Endothelial cell of umbilical vein (primary cell): ENCODE results near the gene VAV3. TPM values are rescaled to one million over a fixed set of nuclear protein-coding genes. Genes with fewer than 3 reads are reported as not detected.

Source experiments
- BruUV-seq: library from RNA; stranded (reverse); fragments of 400-500 nt; replicated peaks from 2 replicates; lab custom pipeline; 2021; lab: Mats Ljungman, UMichigan
- CTCF ChIA-PET: fragments of 300-600, 350-600 bp; sonication (Branson Sonifier 250); formaldehyde crosslinking; loops from one replicate; lab custom pipeline; 2021; ENCODE audit warnings: antibody characterized with exemption, inconsistent platforms; lab: Charles Lee
- POLR2A ChIA-PET: fragments of 300-600, 350-600 bp; sonication (Branson Sonifier 250); formaldehyde crosslinking; loops from one replicate; lab custom pipeline; 2021; ENCODE audit warnings: antibody characterized with exemption, inconsistent platforms; lab: Charles Lee
- DNase-seq: peaks from one replicate; pipeline ENCODE4 v3.0.0-alpha.2; 2011; ENCODE audit warnings: low read depth, low spot score
- FAIRE-seq: peaks from 2 replicates; lab custom pipeline; 2011; peaks lifted over from hg19 to GRCh38; lab: Jason Lieb, UNC
- H2AFZ ChIP-seq: 2 replicates; pipeline ENCODE4 v1.6.0; 2012; ENCODE audit warnings: low read depth, low read length, control low read depth, inconsistent platforms
- H3K27ac ChIP-seq: 2 replicates; pipeline ENCODE4 v1.5.1; 2011; ENCODE audit warnings: low read depth, mild to moderate bottlenecking, control low read depth, low read length, moderate library complexity; ENCODE audit not compliant: insufficient read depth
- H3K27me3 ChIP-seq, 2 experiments: 2 replicates each; pipeline versions ENCODE4 v1.6.0 to v1.6.1; 2011; ENCODE audit warnings: low read length in 2 of 2, mixed read lengths in 1 of 2; ENCODE audit not compliant: control insufficient read depth in 2 of 2, insufficient read depth in 2 of 2
- H3K36me3 ChIP-seq, 2 experiments: 2 replicates in 1 of 2; 3 replicates in 1 of 2; pipeline ENCODE4 v1.5.1; 2011; ENCODE audit warnings: low read length in 2 of 2, mild to moderate bottlenecking in 1 of 2, moderate library complexity in 1 of 2; ENCODE audit not compliant: control insufficient read depth in 2 of 2, insufficient read depth in 2 of 2; ENCODE audit errors: extremely low read depth in 1 of 2
- H3K4me1 ChIP-seq: 3 replicates; pipeline ENCODE4 v1.5.1; 2011; ENCODE audit warnings: mild to moderate bottlenecking, low read length; ENCODE audit not compliant: control insufficient read depth, insufficient read depth; ENCODE audit errors: extremely low read depth
- H3K4me2 ChIP-seq: 2 replicates; pipeline ENCODE4 v1.6.1; 2011; ENCODE audit warnings: low read length, control low read depth, mixed read lengths; ENCODE audit not compliant: insufficient read depth
- H3K4me3 ChIP-seq, 3 experiments: fragments of 200-600 bp in 1 of 3; sonication (generic), shearing (Covaris generic) in 1 of 3; replicated peaks in 1 of 3; 2 replicates each; pipeline ENCODE4 v1.5.1; 2011 to 2016; ENCODE audit warnings: control low read depth in 3 of 3, low read length in 3 of 3, mild to moderate bottlenecking in 2 of 3, inconsistent platforms in 1 of 3, low read depth in 1 of 3, moderate library complexity in 1 of 3; ENCODE audit not compliant: insufficient read depth in 1 of 3
- H3K79me2 ChIP-seq: 2 replicates; pipeline ENCODE4 v1.6.0; 2012; ENCODE audit warnings: low read length, inconsistent platforms; ENCODE audit not compliant: control insufficient read depth, insufficient read depth
- H3K9ac ChIP-seq: replicated peaks from 2 replicates; pipeline ENCODE3; 2011; ENCODE audit warnings: low read length, control low read depth; ENCODE audit not compliant: insufficient read depth; ENCODE audit errors: extremely low read depth
- H3K9me1 ChIP-seq: replicated peaks from 3 replicates; pipeline ENCODE4 v1.6.0; 2011; ENCODE audit warnings: mild to moderate bottlenecking, low read length; ENCODE audit not compliant: control insufficient read depth, insufficient read depth; ENCODE audit errors: extremely low read depth
- H3K9me3 ChIP-seq: replicated peaks from 2 replicates; pipeline ENCODE4 v1.5.1; 2012; ENCODE audit warnings: low read length, inconsistent platforms; ENCODE audit not compliant: control insufficient read depth, insufficient read depth
- H4K20me1 ChIP-seq: replicated peaks from 2 replicates; pipeline ENCODE3; 2011; ENCODE audit warnings: mild to moderate bottlenecking, low read length; ENCODE audit not compliant: control insufficient read depth, insufficient read depth; ENCODE audit errors: extremely low read depth
- EZH2 ChIP-seq: IDR thresholded peaks from 2 replicates; pipeline ENCODE4 v1.6.1; 2012; ENCODE audit warnings: borderline replicate concordance, low read depth, mild to moderate bottlenecking, moderate library complexity, low read length, inconsistent platforms; ENCODE audit not compliant: severe bottlenecking
- FOS ChIP-seq: IDR thresholded peaks from 2 replicates; pipeline ENCODE4 v1.6.1; 2011; ENCODE audit warnings: mild to moderate bottlenecking, low read length, moderate library complexity, borderline replicate concordance; ENCODE audit not compliant: insufficient read depth
- GATA2 ChIP-seq: IDR thresholded peaks from 2 replicates; pipeline ENCODE4 v1.7.0; 2011; ENCODE audit warnings: low read depth, mild to moderate bottlenecking, moderate library complexity, mixed read lengths, low read length; ENCODE audit not compliant: insufficient read length, insufficient read depth
- JUN ChIP-seq: IDR thresholded peaks from 2 replicates; pipeline ENCODE4 v1.6.1; 2011; ENCODE audit warnings: borderline replicate concordance, low read depth; ENCODE audit not compliant: insufficient read length, insufficient read depth
- MYC ChIP-seq: IDR thresholded peaks from one replicate; pipeline ENCODE4 v1.6.1; 2011; ENCODE audit warnings: mild to moderate bottlenecking, low read depth, low read length
- POLR2A ChIP-seq: IDR thresholded peaks from 2 replicates; pipeline ENCODE4 v1.6.1; 2012; ENCODE audit warnings: low read depth, mild to moderate bottlenecking, control low read depth, low read length
- POLR2AphosphoS5 ChIP-seq: IDR thresholded peaks from 2 replicates; pipeline ENCODE4 v1.6.1; 2012; ENCODE audit warnings: low read depth, mild to moderate bottlenecking, control low read depth, low read length, moderate library complexity; ENCODE audit not compliant: insufficient read depth
- dilution Hi-C: fragments of 300-500 bp; cut with MboI; formaldehyde crosslinking; loops from one replicate; pipeline ENCODE4 v1.15.0; 2019; ENCODE audit warnings: low sequenced_read_pairs; ENCODE audit not compliant: extremely low pct_ligation_motif_present
- intact Hi-C: fragments of 100-400 bp; cut with micrococcal nuclease; formaldehyde crosslinking; loops from one replicate; pipeline ENCODE4 v1.10.0; 2022
- polyA plus RNA-seq, 4 experiments: library from polyadenylated mRNA; depleted of rRNA in 3 of 4; stranded (reverse) in 3 of 4; unstranded in 1 of 4; fragments of >200 nt; gene quantifications; 2 replicates each; pipeline versions ENCODE4 v1.2.1 to v1.2.3, GENCODE V29; 2011 to 2012; ENCODE audit warnings: missing spikeins in 1 of 4
- total RNA-seq: library from RNA; stranded (reverse); gene quantifications from 2 replicates; pipeline ENCODE4 v1.2.3, GENCODE V29; 2021
- TF ChIP-seq, protein P1 (sequence below), 2 donors: IDR thresholded peaks; 1 replicate in 1 of 2; 2 replicates in 1 of 2; pipeline ENCODE4 v1.5.1; 2011; ENCODE audit warnings: low read length in 2 of 2, mild to moderate bottlenecking in 2 of 2, moderate library complexity in 2 of 2, control low read depth in 1 of 2, inconsistent platforms in 1 of 2, low read depth in 1 of 2; ENCODE audit not compliant: insufficient read depth in 1 of 2; ENCODE audit errors: extremely low read depth in 1 of 2
- TF ChIP-seq, protein P2 (sequence below): IDR thresholded peaks from 2 replicates; pipeline ENCODE4 v1.6.1; 2011; ENCODE audit not compliant: insufficient read depth, insufficient read length

The VAV3 gene
- total and polyA plus RNA-seq, 2 donors (not counting 3 experiments of a cell fraction or from before 2014, with no cell fraction given) = 0.18 to 1.5 TPM

DNA sequence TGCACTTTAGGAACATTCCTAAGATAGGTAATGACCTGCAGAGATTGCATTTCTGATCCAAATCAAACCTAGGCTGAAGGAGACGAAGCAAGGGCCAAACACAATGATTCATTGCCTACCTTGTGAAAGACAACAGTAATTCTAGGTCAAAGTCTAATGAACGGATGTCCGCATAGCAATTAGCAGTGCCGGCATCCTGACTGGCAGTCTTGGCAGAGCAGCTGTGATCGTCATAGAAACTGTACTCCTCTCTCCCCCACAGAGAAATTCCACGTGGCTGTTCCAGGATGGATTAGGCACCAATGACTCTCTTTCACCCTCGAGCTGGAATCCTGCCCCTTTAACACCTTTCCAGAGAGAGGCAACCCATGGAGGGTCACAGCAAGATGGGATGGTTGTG lies 28.9 kb upstream of the VAV3 start:
- Histone ChIP-seq H3K9ac (no peak overlapping the region), H3K9me1 (no peaks in the 10 kb centered on the region), H3K27ac (no peak overlapping the region), H4K20me1 (no peaks in the 10 kb centered on the region), H2AFZ (no peak overlapping the region), H3K4me1 (no peaks in the 10 kb centered on the region), H3K4me2 (no peak overlapping the region), H3K27me3 (no peaks in the 10 kb centered on the region), H3K36me3 (no peaks in the 10 kb centered on the region), H3K4me3 (no peak overlapping the region), H3K9me3 (no peaks in the 10 kb centered on the region), H3K79me2 (no peaks in the 10 kb centered on the region)
- ChIA-PET POLR2A (no interaction called here), CTCF (interaction anchor here (1.2 kb wide), 1 partner anchor 49 kb away, joined by 3 read pairs; no protein-coding TSS in a partner anchor)
- TF ChIP-seq JUN = no peak
- TF ChIP-seq, protein P1, sequence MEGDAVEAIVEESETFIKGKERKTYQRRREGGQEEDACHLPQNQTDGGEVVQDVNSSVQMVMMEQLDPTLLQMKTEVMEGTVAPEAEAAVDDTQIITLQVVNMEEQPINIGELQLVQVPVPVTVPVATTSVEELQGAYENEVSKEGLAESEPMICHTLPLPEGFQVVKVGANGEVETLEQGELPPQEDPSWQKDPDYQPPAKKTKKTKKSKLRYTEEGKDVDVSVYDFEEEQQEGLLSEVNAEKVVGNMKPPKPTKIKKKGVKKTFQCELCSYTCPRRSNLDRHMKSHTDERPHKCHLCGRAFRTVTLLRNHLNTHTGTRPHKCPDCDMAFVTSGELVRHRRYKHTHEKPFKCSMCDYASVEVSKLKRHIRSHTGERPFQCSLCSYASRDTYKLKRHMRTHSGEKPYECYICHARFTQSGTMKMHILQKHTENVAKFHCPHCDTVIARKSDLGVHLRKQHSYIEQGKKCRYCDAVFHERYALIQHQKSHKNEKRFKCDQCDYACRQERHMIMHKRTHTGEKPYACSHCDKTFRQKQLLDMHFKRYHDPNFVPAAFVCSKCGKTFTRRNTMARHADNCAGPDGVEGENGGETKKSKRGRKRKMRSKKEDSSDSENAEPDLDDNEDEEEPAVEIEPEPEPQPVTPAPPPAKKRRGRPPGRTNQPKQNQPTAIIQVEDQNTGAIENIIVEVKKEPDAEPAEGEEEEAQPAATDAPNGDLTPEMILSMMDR (IDR thresholded peaks at IDR 0.05; ENCODE audit: extremely low read depth in 1 of 2, insufficient read depth in 1 of 2, low read depth in 1 of 2, low read length in 2 of 2) = no peak
- no peak for TF ChIP-seq EZH2
- TF ChIP-seq, protein P2, sequence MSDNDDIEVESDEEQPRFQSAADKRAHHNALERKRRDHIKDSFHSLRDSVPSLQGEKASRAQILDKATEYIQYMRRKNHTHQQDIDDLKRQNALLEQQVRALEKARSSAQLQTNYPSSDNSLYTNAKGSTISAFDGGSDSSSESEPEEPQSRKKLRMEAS = no peak
- TF ChIP-seq GATA2 = no peak
- TF ChIP-seq MYC = no peak
- TF ChIP-seq POLR2A = no peak
- no peak for TF ChIP-seq FOS
- TF ChIP-seq POLR2AphosphoS5 = no peak
- FAIRE-seq (no peak), DNase-seq (no peak)
- BruUV-seq = no TSS peak
- dilution Hi-C loops (no loop called here), intact Hi-C loops (no loop called here)
